Jurkat, Clone E6-1 (cell line): ENCODE results near the gene SCARB2.

Experiments
- DNase-seq: peaks from one replicate; pipeline ENCODE4 v3.0.0-alpha.2; 2011; ENCODE audit warnings: low read depth, low spot score
- H3K4me3 ChIP-seq: 2 replicates; pipeline ENCODE4 v1.5.1; 2011; ENCODE audit warnings: mild to moderate bottlenecking, low read length, control low read depth, moderate library complexity

The SCARB2 gene

GRCh38 chr4:76175336-76175735, 38.3 kb downstream of the SCARB2 start:
- no peak overlapping the region for H3K4me3 ChIP-seq
- no peak for DNase-seq

DNA sequence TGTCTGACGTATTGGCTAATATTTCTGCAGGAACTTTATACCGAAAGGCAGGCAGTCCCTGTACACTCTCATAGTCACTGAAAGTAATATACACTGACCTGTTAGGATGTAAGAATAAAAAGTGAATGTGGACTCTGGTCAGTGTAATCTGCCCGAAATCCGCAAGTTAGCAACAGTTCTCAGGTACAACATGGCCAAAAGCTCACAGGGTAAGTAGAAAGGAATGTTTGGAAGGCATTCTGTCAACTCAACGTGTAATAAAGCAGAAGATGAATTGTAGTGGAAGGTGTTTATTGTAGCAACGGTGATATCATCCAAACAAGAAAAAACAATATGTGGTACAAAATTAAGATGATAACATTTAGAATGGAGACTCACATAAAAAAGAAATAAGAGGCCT, 39.4 kb downstream of the SCARB2 start:
- DNase-seq, result no peak
- no peak overlapping the region for H3K4me3 ChIP-seq

- no peak for DNase-seq
- no peak overlapping the region for H3K4me3 ChIP-seq
Measured at GRCh38 chr4:76168688-76169087, 44.9 kb downstream of the SCARB2 start.

GRCh38 chr4:76166480-76166879, 47.1 kb downstream of the SCARB2 start:
- no peak overlapping the region for H3K4me3 ChIP-seq
- DNase-seq, result no peak

DNA sequence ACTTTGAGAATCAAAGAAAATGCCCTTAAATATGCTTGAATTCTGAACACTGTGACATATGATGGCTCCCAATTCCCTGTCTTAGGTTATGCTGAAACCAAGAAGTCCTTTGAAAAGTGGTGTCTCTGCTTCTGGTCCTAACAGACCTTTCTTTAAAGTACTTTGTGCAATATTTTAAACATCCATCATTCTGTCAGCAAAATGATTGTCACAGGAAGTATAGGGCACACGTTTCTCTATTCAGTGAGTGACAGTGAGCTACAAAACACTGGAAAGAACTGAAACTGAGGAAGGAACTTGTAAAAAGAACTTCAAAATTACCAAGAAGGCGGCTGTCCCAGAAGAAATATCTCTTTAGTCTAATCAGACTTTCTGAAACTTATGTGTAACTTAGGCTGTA, 53.3 kb downstream of the SCARB2 start:
- no peak for DNase-seq
- H3K4me3 ChIP-seq, result no peak overlapping the region

DNA sequence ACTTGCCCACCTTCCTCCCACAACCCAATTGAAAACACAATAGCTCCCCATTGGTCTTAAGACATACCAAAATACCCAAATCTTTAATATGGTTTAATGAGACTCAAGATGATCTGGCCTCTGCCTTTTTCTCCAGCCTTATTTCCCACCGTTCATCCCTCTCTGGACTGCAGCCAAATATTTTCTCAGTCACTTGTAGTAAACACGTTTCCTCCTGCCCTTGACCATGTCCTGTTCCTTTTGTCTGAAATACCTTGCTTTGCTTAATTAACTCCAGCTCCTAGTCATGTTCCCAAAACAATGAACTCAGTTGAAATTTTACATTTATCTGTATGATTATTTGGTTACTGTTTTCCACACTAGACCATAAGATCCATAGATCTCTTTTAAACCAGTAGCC, 57.0 kb downstream of the SCARB2 start:
- no peak overlapping the region for H3K4me3 ChIP-seq
- DNase-seq, result no peak

GRCh38 chr4:76155979-76156378, 57.6 kb downstream of the SCARB2 start:
- DNase-seq, result no peak
- no peak overlapping the region for H3K4me3 ChIP-seq

- no peak for DNase-seq
- no peak overlapping the region for H3K4me3 ChIP-seq
Measured at GRCh38 chr4:76153356-76153755, 60.3 kb downstream of the SCARB2 start.

GRCh38 chr4:76148142-76148865, 65.3 kb downstream of the SCARB2 start, which contains the start of gene NUP54:
Gene NUP54 (minus strand): TSS chr4:76148397. CDS start chr4:76148374, 23 bp downstream.
- peak within 1 kb of the TSS; percentile 92 for H3K4me3 ChIP-seq
- peak; percentile 94 for DNase-seq

DNA sequence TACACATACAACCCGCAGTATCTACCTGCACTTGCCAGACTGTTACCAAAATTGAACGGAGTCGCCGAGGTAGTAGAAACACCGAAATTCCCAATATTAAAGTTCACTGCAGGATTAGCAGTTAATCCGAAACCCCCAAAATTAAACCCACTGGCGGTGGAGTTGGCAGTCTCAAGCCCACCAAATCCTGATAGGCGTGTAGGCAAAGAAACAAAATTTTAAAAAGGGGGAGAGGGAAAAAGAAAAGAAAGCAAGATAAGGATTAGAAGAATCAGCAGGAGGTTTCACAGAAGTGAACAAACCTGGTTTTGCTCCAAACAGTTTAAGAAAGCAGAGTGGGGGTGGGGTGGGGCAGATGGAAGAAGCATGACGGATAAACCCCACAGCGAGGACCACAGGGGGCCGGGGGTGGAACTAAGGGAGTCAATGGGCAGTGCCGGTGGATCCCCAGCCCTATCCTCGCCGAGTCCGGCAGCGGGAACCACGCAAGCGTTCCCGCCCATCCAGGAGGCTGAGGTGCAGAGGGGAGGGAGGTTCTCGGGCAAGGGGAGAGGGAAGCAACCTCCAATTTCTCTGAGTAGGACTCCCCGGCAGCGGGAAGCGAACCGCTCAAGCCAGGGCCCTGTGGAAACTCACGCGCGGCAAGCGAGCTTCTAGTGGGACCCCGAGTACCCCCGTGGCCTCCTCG, 66.0 kb downstream of the SCARB2 start:
- peak; percentile 14 for DNase-seq
- H3K4me3 ChIP-seq, result peak overlapping the region; percentile 92

DNA sequence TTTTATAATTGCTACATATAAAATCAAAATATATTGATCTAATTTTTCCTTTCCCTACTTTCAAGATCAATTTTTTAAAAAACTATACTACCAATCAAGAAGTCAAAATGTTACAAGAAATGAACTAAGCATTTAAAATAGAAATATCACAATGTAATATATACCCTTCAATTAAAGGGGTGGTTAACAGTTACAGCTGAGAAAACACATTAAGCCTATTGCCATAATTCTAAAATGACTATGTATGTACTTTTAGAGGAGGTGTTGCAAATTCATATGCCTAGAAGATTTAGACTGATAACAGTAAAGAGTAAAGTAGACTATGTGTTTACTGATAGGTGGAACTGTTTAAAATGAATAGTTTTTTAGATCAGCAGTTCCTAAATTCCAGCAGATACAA, 69.1 kb downstream of the SCARB2 start:
- DNase-seq, result no peak
- H3K4me3 ChIP-seq, result no peak overlapping the region

DNA sequence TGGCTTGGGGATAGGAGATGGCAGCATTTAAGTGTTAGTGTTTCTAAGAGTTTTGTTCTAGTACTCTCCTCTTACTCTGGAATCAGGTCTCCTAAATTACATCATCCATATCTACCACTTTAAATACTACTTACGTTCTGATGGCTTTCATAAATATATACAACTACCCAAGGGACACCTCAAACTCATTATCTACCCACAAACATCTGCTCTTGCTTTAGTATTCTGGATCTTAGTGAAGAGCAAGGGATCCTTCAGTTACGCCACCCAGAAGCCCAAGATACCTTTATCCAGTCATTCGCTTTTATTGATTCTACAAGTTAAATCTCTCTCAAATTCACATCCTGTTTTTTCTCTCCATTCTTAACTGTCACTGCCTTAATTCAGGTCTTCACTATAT, 72.4 kb downstream of the SCARB2 start:
- no peak for DNase-seq

GRCh38 chr4:76127754-76128153, 85.9 kb downstream of the SCARB2 start:
- DNase-seq, result no peak
- no peak overlapping the region for H3K4me3 ChIP-seq

More for the DNA sequence above, 72.4 kb downstream of the SCARB2 start:
- no peak overlapping the region for H3K4me3 ChIP-seq

- DNase-seq, result no peak
- no peak overlapping the region for H3K4me3 ChIP-seq
Measured at GRCh38 chr4:76125816-76126215, 87.8 kb downstream of the SCARB2 start.

DNA sequence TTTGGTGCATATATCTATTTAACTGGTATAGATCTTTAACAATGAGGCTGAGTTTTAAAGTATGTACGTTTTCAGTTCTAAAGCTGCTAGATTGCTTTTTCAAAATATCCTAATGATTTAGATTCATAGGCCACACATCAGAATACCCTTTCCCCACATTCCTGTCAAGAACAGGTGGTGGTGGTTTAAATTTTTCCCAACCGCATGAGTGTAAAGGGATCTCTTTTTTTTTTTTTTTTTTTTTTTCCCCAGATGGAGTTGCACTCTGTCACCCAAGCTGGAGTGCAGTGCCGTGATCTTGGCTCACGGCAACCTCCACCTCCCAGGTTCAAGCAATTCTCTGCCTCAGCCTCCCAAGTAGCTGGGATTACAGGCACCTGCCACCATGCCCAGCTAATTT, 93.4 kb downstream of the SCARB2 start:
- no peak for DNase-seq
- no peak overlapping the region for H3K4me3 ChIP-seq

DNA sequence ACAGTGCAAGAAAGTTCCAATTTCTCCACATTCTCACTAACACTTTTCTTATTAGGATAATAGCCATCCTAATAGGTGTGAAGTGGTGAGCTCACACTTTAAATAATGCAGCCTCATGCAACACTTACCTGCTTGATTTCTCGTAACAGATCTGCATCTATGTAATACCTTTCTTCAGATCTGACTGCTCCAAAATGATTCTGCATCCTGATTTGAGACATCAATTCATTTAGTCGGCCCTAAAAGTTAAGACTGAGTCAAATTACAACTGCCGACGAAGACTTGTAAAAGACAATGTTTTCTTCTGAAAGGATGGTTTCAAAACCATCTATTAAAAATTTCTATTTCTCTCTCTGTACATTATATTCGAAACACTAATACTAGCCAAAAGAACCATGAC, 96.1 kb downstream of the SCARB2 start:
- no peak overlapping the region for H3K4me3 ChIP-seq
- no peak for DNase-seq

GRCh38 chr4:76116821-76117220, 96.8 kb downstream of the SCARB2 start:
- H3K4me3 ChIP-seq, result no peak overlapping the region
- no peak for DNase-seq
